Fibroblast of lung (primary cell): ENCODE data around the gene RBMS1. TPM values are rescaled to one million over a fixed set of nuclear protein-coding genes. Genes with fewer than 3 reads are reported as not detected.

ENCODE experiments used
- DNase-seq, 2 donors: peaks; one replicate each; pipeline versions ENCODE4 v3.0.0 to v3.0.0-alpha.2; 2010; ENCODE audit warnings: low read depth in 2 of 2
- H2AFZ ChIP-seq: 2 replicates; pipeline ENCODE4 v1.5.1; 2012; ENCODE audit warnings: low read length, control low read depth, inconsistent platforms
- H3K27ac ChIP-seq: 2 replicates; pipeline ENCODE4 v1.5.1; 2011; ENCODE audit warnings: low read length, control low read depth; ENCODE audit not compliant: insufficient read depth
- H3K27me3 ChIP-seq: 2 replicates; pipeline ENCODE4 v1.5.1; 2011; ENCODE audit warnings: mild to moderate bottlenecking, low read length; ENCODE audit not compliant: control insufficient read depth, insufficient read depth
- H3K36me3 ChIP-seq: 2 replicates; pipeline ENCODE4 v1.5.1; 2011; ENCODE audit warnings: low read length; ENCODE audit not compliant: control insufficient read depth, insufficient read depth
- H3K4me1 ChIP-seq: 2 replicates; pipeline ENCODE4 v1.5.1; 2011; ENCODE audit warnings: low read length; ENCODE audit not compliant: control insufficient read depth, insufficient read depth; ENCODE audit errors: extremely low read depth
- H3K4me2 ChIP-seq: 2 replicates; pipeline ENCODE4 v1.5.1; 2011; ENCODE audit warnings: low read length, control low read depth; ENCODE audit not compliant: insufficient read depth; ENCODE audit errors: extremely low read depth
- H3K4me3 ChIP-seq, 4 experiments: fragments of 200-600 bp in 1 of 4; sonication (generic) in 1 of 4; replicated peaks in 1 of 4; 2 replicates each; pipeline ENCODE4 v1.5.1; 2011 to 2016; ENCODE audit warnings: low read length in 4 of 4, low read depth in 3 of 4, mild to moderate bottlenecking in 3 of 4, control low read depth in 2 of 4, inconsistent platforms in 1 of 4, mixed read lengths in 1 of 4; ENCODE audit not compliant: insufficient read depth in 1 of 4; ENCODE audit errors: control extremely low read depth in 1 of 4
- H3K79me2 ChIP-seq: 2 replicates; pipeline ENCODE4 v1.5.1; 2012; ENCODE audit warnings: mild to moderate bottlenecking, low read length, inconsistent platforms; ENCODE audit not compliant: control insufficient read depth, insufficient read depth
- H3K9ac ChIP-seq: 2 replicates; pipeline ENCODE4 v1.5.1; 2011; ENCODE audit warnings: mild to moderate bottlenecking, low read length, control low read depth; ENCODE audit not compliant: insufficient read depth
- H3K9me3 ChIP-seq: 2 replicates; pipeline ENCODE4 v1.5.1; 2012; ENCODE audit warnings: low read depth, low read length; ENCODE audit not compliant: control insufficient read depth, insufficient read depth
- H4K20me1 ChIP-seq: 2 replicates; pipeline ENCODE4 v1.5.1; 2011; ENCODE audit warnings: low read length; ENCODE audit not compliant: control insufficient read depth, insufficient read depth; ENCODE audit errors: extremely low read depth
- CTCF ChIP-seq, 2 donors: IDR thresholded peaks in 1 of 2; conservative IDR thresholded peaks in 1 of 2; 1 replicate in 1 of 2; 2 replicates in 1 of 2; pipeline ENCODE4 v1.5.1; 2011 to 2012; ENCODE audit warnings: low read length in 2 of 2, control low read depth in 1 of 2, inconsistent platforms in 1 of 2, low read depth in 1 of 2, mild to moderate bottlenecking in 1 of 2
- EZH2 ChIP-seq: IDR thresholded peaks from 2 replicates; pipeline ENCODE4 v1.5.1; 2012; ENCODE audit warnings: low read length, control low read depth, mild to moderate bottlenecking; ENCODE audit errors: missing control alignments
- polyA plus RNA-seq, 2 donors: library from polyadenylated mRNA; depleted of rRNA in 1 of 2; stranded (reverse) in 1 of 2; unstranded in 1 of 2; fragments of >200 nt; gene quantifications; 2 replicates each; pipeline ENCODE4 v1.2.1, GENCODE V29; 2011 to 2012; ENCODE audit warnings: missing spikeins in 1 of 2
- total RNA-seq: library from RNA; depleted of rRNA; stranded (reverse); fragments of >200 nt; gene quantifications from 2 replicates; pipeline ENCODE4 v1.2.1, GENCODE V29; 2014

Gene RBMS1
- total and polyA plus RNA-seq, 2 donors (not counting 1 experiment from before 2014, with no cell fraction given): 77.3 to 146 TPM

DNA sequence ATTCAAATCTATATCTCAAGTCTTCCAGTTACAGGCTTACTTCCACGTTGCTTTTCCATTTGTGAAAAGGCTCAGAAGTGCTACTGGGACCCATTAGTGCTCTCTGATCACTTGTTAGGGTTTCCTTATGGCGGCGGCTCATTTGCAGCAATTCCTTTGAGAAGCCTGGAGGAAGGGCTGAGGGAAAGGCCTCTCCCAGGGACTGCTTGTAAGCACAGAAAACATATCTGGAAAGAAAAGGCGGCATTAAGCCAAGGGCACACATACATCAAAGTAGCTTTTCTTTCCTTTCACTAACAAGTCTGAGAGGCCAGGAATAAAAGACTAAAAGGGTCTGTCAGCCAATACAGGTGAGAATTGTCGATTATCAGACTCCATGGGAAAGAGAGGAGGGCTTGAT, 254.2 kb downstream of the RBMS1 start:
- TF ChIP-seq CTCF (conservative IDR thresholded peaks at IDR 0.05 in 1 of 2, IDR thresholded peaks at IDR 0.05 in 1 of 2; ENCODE audit: low read depth in 1 of 2, low read length in 2 of 2): no peak
- TF ChIP-seq EZH2: no peak
- Histone ChIP-seq H3K9ac (no peak overlapping the region), H3K36me3 (no peaks in the 10 kb centered on the region), H3K9me3 (no peaks in the 10 kb centered on the region), H3K4me1 (peaks cover 5% of the 10 kb centered on the region), H4K20me1 (no peaks in the 10 kb centered on the region), H3K79me2 (no peaks in the 10 kb centered on the region), H3K4me3 (no peak overlapping the region), H3K27ac (no peak overlapping the region), H3K4me2 (no peak overlapping the region), H2AFZ (no peak overlapping the region), H3K27me3 (no peaks in the 10 kb centered on the region)
- DNase-seq: no peak

DNA sequence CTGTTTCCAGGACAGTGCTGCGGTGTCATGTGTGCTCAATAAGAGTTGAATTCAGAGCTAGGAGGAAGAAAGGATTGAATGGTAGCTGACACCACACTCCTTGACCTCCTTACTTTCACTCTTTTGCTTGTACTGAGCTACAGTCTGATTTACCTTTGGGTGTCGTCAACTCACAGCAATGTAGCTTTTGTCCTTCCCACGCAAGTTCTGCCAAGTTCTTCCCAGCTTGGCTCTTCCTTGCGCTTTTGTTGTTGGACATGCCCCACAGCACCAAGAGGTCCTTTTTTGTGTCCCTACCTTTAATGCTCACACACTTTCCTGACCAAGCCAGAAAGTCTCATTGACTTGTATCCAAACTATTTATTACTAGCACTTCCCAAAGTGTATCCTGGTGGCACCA, 255.2 kb downstream of the RBMS1 start:
- no peaks in the 10 kb centered on the region for H3K36me3 ChIP-seq
- H3K79me2 ChIP-seq: no peaks in the 10 kb centered on the region
- no peak overlapping the region for H3K27ac ChIP-seq
- no peaks in the 10 kb centered on the region for H4K20me1 ChIP-seq
- H3K4me3 ChIP-seq: no peak overlapping the region
- no peak overlapping the region for H2AFZ ChIP-seq
- H3K27me3 ChIP-seq: no peaks in the 10 kb centered on the region
- DNase-seq: peak in 1 of 2 donors; percentile 56
- TF ChIP-seq CTCF (conservative IDR thresholded peaks at IDR 0.05 in 1 of 2, IDR thresholded peaks at IDR 0.05 in 1 of 2; ENCODE audit: low read depth in 1 of 2, low read length in 2 of 2) (no peak), EZH2 (no peak)
- H3K9me3 ChIP-seq: no peaks in the 10 kb centered on the region
- no peak overlapping the region for H3K9ac ChIP-seq
- peaks cover 5% of the 10 kb centered on the region for H3K4me1 ChIP-seq
- no peak overlapping the region for H3K4me2 ChIP-seq

- no peaks in the 10 kb centered on the region for H3K79me2 ChIP-seq
- H3K4me1 ChIP-seq: peaks cover 4% of the 10 kb centered on the region
- no peaks in the 10 kb centered on the region for H3K36me3 ChIP-seq
- no peak overlapping the region for H3K4me2 ChIP-seq
- no peak overlapping the region for H3K9ac ChIP-seq
- H3K27me3 ChIP-seq: no peaks in the 10 kb centered on the region
- no peak overlapping the region for H2AFZ ChIP-seq
- no peak for TF ChIP-seq EZH2
- TF ChIP-seq CTCF (conservative IDR thresholded peaks at IDR 0.05 in 1 of 2, IDR thresholded peaks at IDR 0.05 in 1 of 2; ENCODE audit: low read depth in 1 of 2, low read length in 2 of 2): no peak
- no peak overlapping the region for H3K27ac ChIP-seq
- H4K20me1 ChIP-seq: no peaks in the 10 kb centered on the region
- no peak overlapping the region for H3K4me3 ChIP-seq
- no peak for DNase-seq
- no peaks in the 10 kb centered on the region for H3K9me3 ChIP-seq
Measured at GRCh38 chr2:160232905-160233475, 260.6 kb downstream of the RBMS1 start.
